C1 segment of cervical spinal cord (tissue), 14 donors: ENCODE data around the gene CAMTA1.

Experiments used
- DNase-seq, 14 donors: peaks; one replicate each; lab custom pipeline; 2025; lab: John Stamatoyannopoulos, UW

CAMTA1 gene

DNA sequence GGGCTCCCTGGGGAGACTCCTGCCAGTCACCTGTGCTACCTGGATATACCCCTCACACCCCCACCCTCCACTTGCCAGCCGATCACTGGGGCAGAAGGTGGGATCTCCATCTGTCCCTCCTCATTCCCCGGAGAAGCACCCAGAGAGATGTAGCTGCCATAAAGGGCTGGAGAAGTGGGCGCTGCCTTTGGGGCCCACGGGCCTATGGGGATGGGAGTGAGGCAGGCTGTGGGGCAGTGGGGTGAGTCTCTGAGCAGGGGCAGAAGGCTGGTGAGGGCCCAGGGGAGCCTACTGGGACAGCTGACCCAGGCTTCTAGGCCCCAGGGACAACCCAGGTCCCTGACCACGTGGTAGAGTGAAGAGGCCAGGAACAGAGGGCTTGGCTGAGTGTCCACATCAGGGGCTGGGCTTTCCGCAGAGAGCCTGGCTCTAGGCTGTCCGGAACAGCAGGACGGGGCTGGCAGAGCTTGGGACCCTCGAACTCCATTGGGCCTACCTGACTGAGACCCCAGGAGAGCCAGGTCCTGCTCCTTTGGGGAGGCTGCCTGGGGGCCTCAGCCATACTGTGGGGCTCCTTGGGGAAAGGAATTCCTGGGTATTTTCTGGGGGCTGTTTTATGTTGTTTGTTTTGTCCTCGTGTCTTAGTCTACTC, 780.0 kb downstream of the CAMTA1 start:
- DNase-seq = no peak

GRCh38 chr1:7566417-7567375, 781.4 kb downstream of the CAMTA1 start:
- DNase-seq = no peak

- DNase-seq = no peak
Observed at GRCh38 chr1:7567376-7567775, 782.1 kb downstream of the CAMTA1 start.

GRCh38 chr1:7568053-7568452, 782.8 kb downstream of the CAMTA1 start:
- DNase-seq = no peak

GRCh38 chr1:7568901-7569524, 783.8 kb downstream of the CAMTA1 start:
- no peak for DNase-seq

- no peak for DNase-seq
Observed at GRCh38 chr1:7570311-7570710, 785.1 kb downstream of the CAMTA1 start.

DNA sequence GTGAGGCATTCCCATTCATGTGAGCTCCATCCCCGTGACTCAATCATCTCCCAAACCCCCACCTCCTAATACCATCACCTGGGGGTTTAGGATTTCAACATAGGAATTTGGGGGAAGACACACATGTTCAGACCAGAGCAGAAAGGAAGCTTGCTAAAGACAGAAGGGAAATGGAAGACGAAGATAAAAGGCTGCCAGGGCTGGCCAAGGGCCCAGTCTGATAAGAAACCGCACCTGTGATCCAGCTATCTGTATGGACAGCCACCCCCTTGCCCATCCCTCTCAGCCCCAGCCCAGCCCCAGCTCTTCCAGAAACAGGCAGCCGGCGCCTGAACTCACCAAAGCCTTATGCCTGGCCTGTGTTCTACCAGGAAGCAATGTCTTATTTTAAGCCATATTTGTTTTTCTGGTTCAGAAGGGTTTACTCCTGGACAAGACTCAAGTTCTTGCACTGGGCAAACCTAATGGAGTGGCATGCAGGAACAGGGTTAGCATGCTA, 787.4 kb downstream of the CAMTA1 start:
- DNase-seq = no peak

- DNase-seq = no peak
Observed at GRCh38 chr1:7573481-7573880, 788.2 kb downstream of the CAMTA1 start.

- peak in 1 of 14 donors; percentile 34 for DNase-seq
Observed at GRCh38 chr1:7574121-7575040, 789.1 kb downstream of the CAMTA1 start.

- no peak for DNase-seq
Observed at GRCh38 chr1:7575041-7575400, 789.8 kb downstream of the CAMTA1 start.

DNA sequence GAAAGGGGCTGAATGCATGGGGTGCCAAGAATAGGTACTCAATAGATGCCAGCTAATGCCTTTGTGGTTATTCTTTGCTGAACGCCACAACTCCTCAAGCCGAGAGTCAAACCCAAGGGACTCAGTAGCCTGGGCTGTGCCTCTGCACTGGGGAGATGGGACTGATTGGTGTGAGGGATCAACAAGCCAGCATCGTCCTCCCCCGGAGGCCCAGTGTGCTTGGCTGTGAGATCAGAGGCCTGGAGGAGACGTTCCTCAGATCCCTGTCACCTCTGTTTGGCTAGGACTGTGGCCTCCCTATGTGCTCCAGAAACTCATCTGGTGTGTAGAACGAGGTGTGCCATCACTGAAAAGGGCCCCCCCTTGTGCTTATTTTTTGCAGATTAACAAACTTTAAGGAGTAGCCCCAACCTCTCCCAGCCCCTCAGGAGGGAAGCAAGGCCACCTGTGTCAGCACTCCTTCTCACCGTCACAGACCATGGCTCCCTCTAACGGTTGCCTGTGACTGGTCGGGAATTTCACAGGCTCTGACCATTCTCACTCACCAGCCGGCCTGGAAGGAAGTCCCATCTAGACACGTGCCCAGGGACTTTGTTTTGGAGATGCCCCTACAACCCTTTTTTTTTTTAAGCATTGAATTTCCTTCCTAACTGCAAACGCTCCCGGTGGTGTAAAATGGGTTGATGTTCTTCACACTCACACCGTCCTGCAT, 791.8 kb downstream of the CAMTA1 start:
- DNase-seq = no peak

DNA sequence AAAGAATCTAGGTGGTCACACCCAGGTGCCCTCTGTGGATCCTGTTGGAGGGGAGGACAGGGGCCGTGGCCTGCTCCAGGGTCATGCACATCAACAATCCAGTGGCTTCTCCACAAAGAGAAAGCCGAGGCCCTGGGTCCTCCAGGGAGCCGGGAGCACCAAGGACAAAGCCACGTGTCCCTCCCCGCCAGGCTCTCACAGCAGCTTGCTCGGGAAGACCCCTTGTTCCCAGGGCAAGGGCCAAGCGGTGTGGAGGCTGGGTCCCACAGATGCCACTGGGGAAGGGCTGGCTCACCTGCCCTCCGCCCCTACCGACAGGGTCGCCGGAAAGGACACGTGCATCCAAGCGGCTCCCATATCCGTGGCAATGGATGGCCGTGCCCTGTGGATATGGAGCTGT, 793.0 kb downstream of the CAMTA1 start:
- no peak for DNase-seq

GRCh38 chr1:7579016-7579415, 793.8 kb downstream of the CAMTA1 start:
- no peak for DNase-seq

DNA sequence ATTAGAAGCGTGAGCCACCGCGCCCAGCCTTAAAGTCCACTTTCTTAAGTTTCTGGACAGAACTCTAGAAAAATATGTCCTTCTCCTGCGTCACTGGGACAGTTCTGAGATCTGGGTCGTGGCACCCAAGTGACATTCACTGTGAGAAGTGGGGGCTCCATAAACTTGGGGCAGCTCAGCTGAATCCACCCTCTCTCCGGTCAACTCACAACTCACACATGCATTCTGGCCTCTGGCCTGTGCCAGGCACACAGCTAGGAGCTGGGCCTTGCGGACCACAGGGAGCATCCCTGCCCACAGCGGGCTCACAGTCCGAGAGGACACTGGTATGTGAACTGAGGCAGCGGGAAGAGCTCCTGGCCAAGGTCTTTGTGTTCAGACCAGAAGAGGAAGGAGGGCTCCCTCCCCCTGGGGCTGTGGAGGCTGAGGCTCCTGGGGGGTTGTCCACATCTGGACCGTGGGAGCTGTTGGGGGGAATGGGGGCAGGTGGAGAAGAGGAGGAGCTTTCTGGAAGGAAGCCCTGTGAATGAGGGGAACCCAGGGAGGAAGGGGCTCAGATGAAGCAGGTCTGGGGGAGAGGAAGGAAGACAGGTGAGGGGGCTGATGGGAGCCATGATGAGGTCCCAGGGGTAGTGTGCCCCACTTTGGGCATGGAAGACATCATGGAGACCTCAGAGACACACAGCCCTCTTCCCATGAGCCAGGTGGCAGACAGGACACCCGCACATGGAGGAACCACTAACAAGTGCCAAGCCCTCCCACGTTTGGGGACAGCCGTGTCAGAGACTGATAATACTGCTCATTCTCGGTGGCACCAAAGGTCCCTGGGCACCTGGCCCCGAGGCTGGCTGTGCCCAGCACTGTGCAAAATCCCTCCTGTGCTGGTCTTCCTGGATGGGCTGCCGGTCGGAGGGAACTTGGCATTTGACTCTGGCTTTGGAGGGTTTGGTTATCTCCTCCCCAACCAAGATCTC, 794.9 kb downstream of the CAMTA1 start:
- DNase-seq = no peak

- DNase-seq = no peak
Observed at GRCh38 chr1:7580923-7581753, 795.9 kb downstream of the CAMTA1 start.

GRCh38 chr1:7581754-7582459, 796.7 kb downstream of the CAMTA1 start:
- DNase-seq = peak in 5 of 14 donors; percentile 7 to 35 (median 16)

DNA sequence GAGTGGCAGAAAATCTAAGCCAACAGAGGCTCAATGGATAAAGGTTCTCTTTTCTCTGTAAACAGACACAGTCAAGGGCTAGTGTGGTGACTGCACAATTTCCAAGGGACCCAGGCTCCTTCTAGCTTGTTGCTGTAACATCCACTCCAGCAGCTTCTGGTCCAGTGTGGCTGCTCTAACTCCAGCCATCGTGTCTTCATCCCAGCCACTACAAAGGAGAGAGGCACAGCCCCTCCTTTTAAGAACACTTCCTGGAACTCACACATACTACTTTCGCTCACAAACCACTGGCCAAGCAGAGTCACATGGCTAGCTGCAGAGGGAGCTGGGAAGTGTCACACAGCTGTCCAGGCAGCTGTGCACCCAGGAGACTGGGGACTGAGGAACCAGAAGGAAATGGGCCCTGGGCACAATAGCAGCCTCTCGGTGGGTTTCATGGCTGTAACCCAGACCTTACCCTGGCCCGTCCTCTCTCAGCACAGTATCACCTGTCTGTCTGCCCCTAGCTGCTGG, 797.3 kb downstream of the CAMTA1 start:
- no peak for DNase-seq
